Mesodermal cell (in vitro differentiated cells): ENCODE data around the gene WDR89.
"Not testable (repeated sequence)": the region's sequence is repeated elsewhere in the genome, so short reads cannot be mapped to it uniquely, and the experiment has no call there.

ENCODE experiments used
- H3K27ac ChIP-seq: 2 replicates; pipeline ENCODE4 v1.7.0; 2013; ENCODE audit warnings: mild to moderate bottlenecking, low read depth, low read length, moderate library complexity; ENCODE audit not compliant: severe bottlenecking
- H3K36me3 ChIP-seq: 2 replicates; pipeline ENCODE4 v1.7.1; 2013; ENCODE audit warnings: mild to moderate bottlenecking, low read length, moderate library complexity; ENCODE audit not compliant: control insufficient read depth, insufficient read depth
- H3K4me1 ChIP-seq: one replicate; pipeline ENCODE4 v1.7.1; 2013; ENCODE audit warnings: mild to moderate bottlenecking, low read length; ENCODE audit not compliant: insufficient read depth, control insufficient read depth, poor library complexity, severe bottlenecking
- H3K4me3 ChIP-seq: 2 replicates; pipeline ENCODE4 v1.7.0; 2013; ENCODE audit warnings: low read length, control low read depth, mild to moderate bottlenecking; ENCODE audit not compliant: insufficient read depth, poor library complexity, severe bottlenecking; ENCODE audit errors: extremely low read depth
- H3K9me3 ChIP-seq: 2 replicates; pipeline ENCODE4 v1.7.1; 2013; ENCODE audit warnings: mild to moderate bottlenecking, low read length, moderate library complexity; ENCODE audit not compliant: control insufficient read depth
- WGBS, 2 experiments: methylation state at CpG; one replicate each; pipeline ENCODE4 v1.1.5; 2013; ENCODE audit warnings: missing lambda C conversion rate in 2 of 2; ENCODE audit not compliant: insufficient coverage in 2 of 2; 5-methylcytosine and 5-hydroxymethylcytosine counted together

The WDR89 gene

GRCh38 chr14:63594455-63595372, 47.0 kb downstream of the WDR89 start:
- peaks cover 18% of the 10 kb centered on the region for H3K9me3 ChIP-seq
- peaks cover 36% of the 10 kb centered on the region for H3K36me3 ChIP-seq
- H3K4me1 ChIP-seq, result no peaks in the 10 kb centered on the region
- no peak overlapping the region for H3K4me3 ChIP-seq
- no peak overlapping the region for H3K27ac ChIP-seq
- WGBS, 2 experiments, result 96 to 97% methylated on average over 42 to 52 of the region's 53 CpGs

- H3K9me3 ChIP-seq, H3K27ac ChIP-seq, H3K4me1 ChIP-seq, H3K36me3 ChIP-seq, H3K4me3 ChIP-seq: not testable (repeated sequence)
- WGBS, 2 experiments, result 87 to 95% methylated on average over 3 to 6 of the region's 8 CpGs
Observed at GRCh38 chr14:63583046-63583445, 58.6 kb downstream of the WDR89 start.

GRCh38 chr14:63581491-63581890, 60.2 kb downstream of the WDR89 start:
- no peaks in the 10 kb centered on the region for H3K4me1 ChIP-seq
- WGBS, 2 experiments, result 82% methylated on average over 2 of the region's 4 CpGs; no CpG with 5 or more reads in 1 of the 2 experiments
- no peaks in the 10 kb centered on the region for H3K9me3 ChIP-seq
- H3K4me3 ChIP-seq, result no peak overlapping the region
- H3K27ac ChIP-seq, result no peak overlapping the region
- H3K36me3 ChIP-seq, result no peaks in the 10 kb centered on the region

GRCh38 chr14:63578300-63578699, 63.4 kb downstream of the WDR89 start:
- Histone ChIP-seq H3K27ac (no peak overlapping the region), H3K9me3 (no peaks in the 10 kb centered on the region), H3K4me1 (peaks cover 5% of the 10 kb centered on the region), H3K36me3 (no peaks in the 10 kb centered on the region), H3K4me3 (no peak overlapping the region)
- WGBS, 2 experiments, result no CpG with 5 or more reads among the region's 1 CpG

GRCh38 chr14:63573581-63573980, 68.1 kb downstream of the WDR89 start:
- 100% methylated on average over 2 to 3 of the region's 4 CpGs for WGBS, 2 experiments
- Histone ChIP-seq H3K4me3 (no peak overlapping the region), H3K36me3 (no peaks in the 10 kb centered on the region), H3K9me3 (no peaks in the 10 kb centered on the region), H3K4me1 (peaks cover 8% of the 10 kb centered on the region), H3K27ac (no peak overlapping the region)

- peaks cover 11% of the 10 kb centered on the region for H3K4me1 ChIP-seq
- H3K4me3 ChIP-seq, result no peak overlapping the region
- 67% methylated on average over 1 of the region's 3 CpGs; no CpG with 5 or more reads in 1 of the 2 experiments for WGBS, 2 experiments
- no peaks in the 10 kb centered on the region for H3K9me3 ChIP-seq
- H3K27ac ChIP-seq, result no peak overlapping the region
- H3K36me3 ChIP-seq, result no peaks in the 10 kb centered on the region
Observed at GRCh38 chr14:63565448-63565847, 76.2 kb downstream of the WDR89 start.

- H3K9me3 ChIP-seq, result no peaks in the 10 kb centered on the region
- H3K4me1 ChIP-seq, result peaks cover 11% of the 10 kb centered on the region
- 75 to 100% methylated on average over 1 of the region's 1 CpG for WGBS, 2 experiments
Observed at GRCh38 chr14:63564318-63564717, 77.4 kb downstream of the WDR89 start.

GRCh38 chr14:63563370-63564026, 78.2 kb downstream of the WDR89 start:
- 91 to 95% methylated on average over 6 to 7 of the region's 7 CpGs for WGBS, 2 experiments
- Histone ChIP-seq H3K4me3 (no peak overlapping the region), H3K27ac (peak overlapping the region; percentile 47), H3K36me3 (no peaks in the 10 kb centered on the region), H3K4me1 (peaks cover 11% of the 10 kb centered on the region), H3K9me3 (no peaks in the 10 kb centered on the region)

More at GRCh38 chr14:63564318-63564717, 77.4 kb downstream of the WDR89 start:
- H3K4me3 ChIP-seq, result no peak overlapping the region
- H3K36me3 ChIP-seq, result no peaks in the 10 kb centered on the region
- H3K27ac ChIP-seq, result peak overlapping the region; percentile 53

- H3K36me3 ChIP-seq, result no peaks in the 10 kb centered on the region
- H3K4me1 ChIP-seq, result peaks cover 11% of the 10 kb centered on the region
- WGBS, 2 experiments, result 89 to 100% methylated on average over 1 of the region's 3 CpGs
- no peaks in the 10 kb centered on the region for H3K9me3 ChIP-seq
- H3K4me3 ChIP-seq, result no peak overlapping the region
- no peak overlapping the region for H3K27ac ChIP-seq
Observed at GRCh38 chr14:63562405-63562804, 79.3 kb downstream of the WDR89 start.

- WGBS, 2 experiments, result 84 to 89% methylated on average over 3 to 4 of the region's 7 CpGs
- H3K27ac ChIP-seq, result no peak overlapping the region
- H3K4me3 ChIP-seq, result no peak overlapping the region
- no peaks in the 10 kb centered on the region for H3K36me3 ChIP-seq
- H3K9me3 ChIP-seq, result no peaks in the 10 kb centered on the region
- no peaks in the 10 kb centered on the region for H3K4me1 ChIP-seq
Observed at GRCh38 chr14:63555572-63555971, 86.1 kb downstream of the WDR89 start.
